Activated CD4-positive, alpha-beta T cell treated with anti-CD3 and anti-CD28 coated beads, Interleukin-2, amount 10 ng/mL, durations not matched to agents 7 days and 5 days (primary cell): Measurements from ENCODE around the gene ATP9B. TPM values are rescaled to one million over a fixed set of nuclear protein-coding genes. Genes with fewer than 3 reads are reported as not detected.
"Not testable (repeated sequence)": the region's sequence is repeated elsewhere in the genome, so short reads cannot be mapped to it uniquely, and the experiment has no call there.

Experiments
- CTCF ChIA-PET: fragments of 350-600 bp; sonication (Branson Sonifier 250); formaldehyde crosslinking; loops from one replicate; lab custom pipeline; 2021; ENCODE audit warnings: antibody characterized with exemption; lab: Charles Lee
- POLR2A ChIA-PET: fragments of 350-600 bp; sonication (Branson Sonifier 250); formaldehyde crosslinking; loops from one replicate; lab custom pipeline; 2021; ENCODE audit warnings: antibody characterized with exemption; lab: Charles Lee
- DNase-seq: peaks from one replicate; pipeline ENCODE4 v3.0.0-alpha.2; 2020
- H3K27ac Mint-ChIP-seq: one replicate; pipeline ENCODE4 v1.8.0; 2021; ENCODE audit warnings: mild to moderate bottlenecking, moderate library complexity, mixed read lengths
- H3K27me3 Mint-ChIP-seq: one replicate; pipeline ENCODE4 v1.8.0; 2021; ENCODE audit warnings: mixed read lengths
- H3K36me3 Mint-ChIP-seq: one replicate; pipeline ENCODE4 v1.8.0; 2021; ENCODE audit warnings: low read depth, mixed read lengths
- H3K4me1 Mint-ChIP-seq: one replicate; pipeline ENCODE4 v1.8.0; 2021; ENCODE audit warnings: mixed read lengths
- H3K4me3 Mint-ChIP-seq: one replicate; pipeline ENCODE4 v1.8.0; 2021; ENCODE audit warnings: mild to moderate bottlenecking, moderate library complexity, mixed read lengths
- H3K9me3 Mint-ChIP-seq: one replicate; pipeline ENCODE4 v1.8.0; 2021; ENCODE audit warnings: mixed read lengths
- total RNA-seq, 2 experiments: library from RNA; stranded (reverse); gene quantifications; one replicate each; pipeline ENCODE4 v1.2.3, GENCODE V29; 2021

Gene ATP9B
- total RNA-seq, 2 experiments from 2014 or later, result 29.8 to 30.5 TPM

- POLR2A ChIA-PET, result no interaction called here
- Mint-ChIP-seq H3K27me3 (no peaks in the 10 kb centered on the region), H3K9me3 (peaks cover 6% of the 10 kb centered on the region), H3K4me3 (peak overlapping the region; percentile 4), H3K27ac (no peak overlapping the region), H3K4me1 (no peaks in the 10 kb centered on the region), H3K36me3 (peaks cover 13% of the 10 kb centered on the region)
- CTCF ChIA-PET, result no interaction called here
- DNase-seq, result no peak
Observed at GRCh38 chr18:79326413-79327198, 257.4 kb downstream of the ATP9B start.

DNA sequence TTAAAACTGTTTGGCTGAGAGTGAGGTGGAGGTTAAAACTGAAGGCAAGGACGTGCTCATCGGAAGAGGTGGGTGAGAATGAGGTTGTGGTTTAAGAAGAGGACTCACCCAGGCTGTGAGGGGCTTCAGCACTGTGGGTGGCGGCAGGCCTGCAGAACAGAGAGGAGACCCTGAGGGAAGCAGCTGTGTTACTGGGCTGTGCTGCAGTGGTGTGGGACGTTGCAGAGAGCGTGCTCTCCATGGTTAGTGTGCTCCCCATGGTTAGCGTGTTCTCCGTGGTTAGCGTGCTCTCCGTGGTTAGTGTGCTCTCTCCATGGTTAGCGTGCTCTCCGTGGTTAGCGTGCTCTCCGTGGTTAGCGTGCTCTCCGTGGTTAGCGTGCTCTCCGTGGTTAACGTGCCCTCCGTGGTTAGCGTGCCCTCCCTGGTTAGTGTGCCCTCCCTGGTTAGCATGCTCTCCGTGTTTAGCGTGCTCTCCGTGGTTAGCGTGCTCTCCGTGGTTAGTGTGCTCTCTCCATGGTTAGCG lies 258.1 kb downstream of the ATP9B start:
- CTCF ChIA-PET, result no interaction called here
- no peak for DNase-seq

GRCh38 chr18:79327915-79328314 lies 258.7 kb downstream of the ATP9B start:
- POLR2A ChIA-PET, result not testable (repeated sequence)

More for the DNA sequence above, 258.1 kb downstream of the ATP9B start:
- Mint-ChIP-seq H3K4me3 (peak overlapping the region; percentile 4), H3K36me3 (peaks cover 13% of the 10 kb centered on the region), H3K27ac (no peak overlapping the region), H3K9me3 (peaks cover 6% of the 10 kb centered on the region), H3K27me3 (no peaks in the 10 kb centered on the region), H3K4me1 (no peaks in the 10 kb centered on the region)
- POLR2A ChIA-PET, result no interaction called here

GRCh38 chr18:79328887-79329286 lies 259.7 kb downstream of the ATP9B start:
- ChIA-PET CTCF (no interaction called here), POLR2A (no interaction called here)

More at GRCh38 chr18:79327915-79328314, 258.7 kb downstream of the ATP9B start:
- CTCF ChIA-PET, H3K4me3 Mint-ChIP-seq, H3K27ac Mint-ChIP-seq, H3K4me1 Mint-ChIP-seq, H3K9me3 Mint-ChIP-seq, DNase-seq, H3K27me3 Mint-ChIP-seq: not testable (repeated sequence)
- H3K36me3 Mint-ChIP-seq, result peaks cover 13% of the 10 kb centered on the region

GRCh38 chr18:79329786-79330185 lies 260.6 kb downstream of the ATP9B start:
- peaks cover 6% of the 10 kb centered on the region for H3K9me3 Mint-ChIP-seq
- no peaks in the 10 kb centered on the region for H3K4me1 Mint-ChIP-seq
- CTCF ChIA-PET, result no interaction called here
- POLR2A ChIA-PET, result no interaction called here
- no peak for DNase-seq
- H3K27ac Mint-ChIP-seq, result no peak overlapping the region
- no peaks in the 10 kb centered on the region for H3K27me3 Mint-ChIP-seq
- H3K36me3 Mint-ChIP-seq, result peaks cover 15% of the 10 kb centered on the region
- H3K4me3 Mint-ChIP-seq, result no peak overlapping the region

More at GRCh38 chr18:79328887-79329286, 259.7 kb downstream of the ATP9B start:
- H3K27me3 Mint-ChIP-seq, result no peaks in the 10 kb centered on the region
- H3K36me3 Mint-ChIP-seq, result peaks cover 15% of the 10 kb centered on the region
- peaks cover 6% of the 10 kb centered on the region for H3K9me3 Mint-ChIP-seq
- no peak for DNase-seq
- H3K4me3 Mint-ChIP-seq, result no peak overlapping the region
- H3K27ac Mint-ChIP-seq, result no peak overlapping the region
- H3K4me1 Mint-ChIP-seq, result no peaks in the 10 kb centered on the region

DNA sequence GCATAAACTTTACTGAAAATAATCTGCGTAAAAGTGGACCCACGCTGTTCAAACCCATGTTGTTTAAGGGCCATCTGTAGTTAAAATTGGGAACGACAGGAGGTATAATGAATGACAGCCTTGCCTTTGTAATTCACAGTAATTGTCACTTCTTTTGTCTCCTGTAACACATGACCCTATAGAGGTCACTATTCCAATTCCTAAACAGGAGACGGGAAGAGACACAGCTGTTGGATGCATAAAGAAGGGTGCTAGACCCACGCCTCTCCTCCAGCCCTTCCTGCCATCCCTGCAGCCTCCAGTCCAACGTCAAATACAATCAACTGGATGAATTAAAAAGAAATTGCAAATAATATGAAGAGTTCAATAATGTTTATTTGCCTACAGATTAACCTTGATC lies 263.5 kb downstream of the ATP9B start:
- no peak overlapping the region for H3K27ac Mint-ChIP-seq
- no peak for DNase-seq
- H3K9me3 Mint-ChIP-seq, result peaks cover 2% of the 10 kb centered on the region
- H3K27me3 Mint-ChIP-seq, result no peaks in the 10 kb centered on the region
- H3K4me3 Mint-ChIP-seq, result no peak overlapping the region
- H3K36me3 Mint-ChIP-seq, result peaks cover 7% of the 10 kb centered on the region
- no peaks in the 10 kb centered on the region for H3K4me1 Mint-ChIP-seq
- POLR2A ChIA-PET, result no interaction called here
- CTCF ChIA-PET, result interaction anchor here (1.1 kb wide), 1 partner anchor 20 kb away, joined by 4 read pairs; no protein-coding TSS in a partner anchor

DNA sequence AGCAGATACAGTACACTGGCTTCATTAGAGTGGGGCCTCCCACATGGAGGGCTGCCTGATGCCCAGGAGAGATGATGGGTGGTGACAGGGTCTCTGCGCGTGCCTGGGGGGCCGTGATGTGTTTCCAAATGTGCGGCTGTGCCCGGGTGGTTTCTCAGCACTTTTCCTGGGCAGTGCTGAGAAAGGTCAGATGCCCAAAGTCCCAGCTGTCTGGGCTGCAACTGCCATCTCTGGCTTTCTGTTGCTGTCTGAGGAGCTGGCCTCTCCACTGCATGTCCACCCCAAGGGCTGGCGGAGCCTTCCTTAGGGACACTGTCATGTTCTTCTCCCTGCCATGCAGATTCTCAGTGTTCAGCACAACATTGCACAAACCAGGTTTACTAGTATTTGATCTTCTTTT lies 263.9 kb downstream of the ATP9B start:
- no peak for DNase-seq
- Mint-ChIP-seq H3K36me3 (peaks cover 6% of the 10 kb centered on the region), H3K27me3 (no peaks in the 10 kb centered on the region), H3K4me1 (no peaks in the 10 kb centered on the region), H3K27ac (no peak overlapping the region), H3K9me3 (peaks cover under 1% of the 10 kb centered on the region), H3K4me3 (no peak overlapping the region)
- ChIA-PET POLR2A (no interaction called here), CTCF (interaction anchor here (1.1 kb wide), 1 partner anchor 20 kb away, joined by 4 read pairs; no protein-coding TSS in a partner anchor)

- Mint-ChIP-seq H3K4me1 (no peaks in the 10 kb centered on the region), H3K4me3 (no peak overlapping the region), H3K27ac (no peak overlapping the region), H3K36me3 (peaks cover 19% of the 10 kb centered on the region), H3K9me3 (peaks cover 8% of the 10 kb centered on the region), H3K27me3 (no peaks in the 10 kb centered on the region)
- ChIA-PET POLR2A (no interaction called here), CTCF (no interaction called here)
- no peak for DNase-seq
Observed at GRCh38 chr18:79334496-79335233, 265.5 kb downstream of the ATP9B start.

DNA sequence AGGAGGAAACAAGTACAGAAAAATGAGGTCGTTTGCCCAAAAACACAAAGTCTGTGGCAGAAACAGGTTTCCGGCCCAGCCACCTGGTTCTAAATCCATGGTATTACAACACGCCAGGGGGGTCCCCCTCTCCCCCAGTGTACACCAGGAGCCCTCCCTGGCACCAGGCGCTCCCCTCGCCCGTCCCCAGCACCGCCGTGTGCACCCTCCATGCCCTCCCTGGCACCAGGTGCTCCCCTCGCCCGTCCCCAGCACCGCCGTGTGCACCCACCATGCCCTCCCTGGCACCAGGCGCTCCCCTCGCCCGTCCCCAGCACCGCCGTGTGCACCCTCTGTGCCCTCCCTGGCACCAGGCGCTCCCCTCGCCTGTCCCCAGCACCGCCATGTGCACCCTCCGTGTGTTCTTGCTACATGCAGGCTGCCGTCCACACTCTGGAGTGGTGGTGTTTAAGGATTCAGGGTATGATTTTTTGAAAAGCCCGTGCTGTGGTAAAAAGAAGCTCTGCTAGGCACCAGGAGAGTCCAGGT lies 266.7 kb downstream of the ATP9B start:
- no peak for DNase-seq
- Mint-ChIP-seq H3K27me3 (no peaks in the 10 kb centered on the region), H3K27ac (no peak overlapping the region), H3K4me1 (no peaks in the 10 kb centered on the region), H3K4me3 (no peak overlapping the region), H3K9me3 (peaks cover 8% of the 10 kb centered on the region), H3K36me3 (peaks cover 16% of the 10 kb centered on the region)
- ChIA-PET POLR2A (no interaction called here), CTCF (interaction anchor here (0.6 to 1.0 kb wide), 2 partner anchors 12 to 32 kb away, joined by 3 to 4 read pairs; no protein-coding TSS in a partner anchor)

GRCh38 chr18:79336556-79337142 lies 267.5 kb downstream of the ATP9B start:
- H3K4me1 Mint-ChIP-seq, result no peaks in the 10 kb centered on the region
- POLR2A ChIA-PET, result no interaction called here
- peaks cover 8% of the 10 kb centered on the region for H3K9me3 Mint-ChIP-seq
- CTCF ChIA-PET, result interaction anchor here (1.0 kb wide), 1 partner anchor 32 kb away, joined by 3 read pairs; no protein-coding TSS in a partner anchor
- peaks cover 16% of the 10 kb centered on the region for H3K36me3 Mint-ChIP-seq
- H3K4me3 Mint-ChIP-seq, result no peak overlapping the region
- no peak for DNase-seq
- H3K27ac Mint-ChIP-seq, result peak overlapping the region; percentile 73
- no peaks in the 10 kb centered on the region for H3K27me3 Mint-ChIP-seq

DNA sequence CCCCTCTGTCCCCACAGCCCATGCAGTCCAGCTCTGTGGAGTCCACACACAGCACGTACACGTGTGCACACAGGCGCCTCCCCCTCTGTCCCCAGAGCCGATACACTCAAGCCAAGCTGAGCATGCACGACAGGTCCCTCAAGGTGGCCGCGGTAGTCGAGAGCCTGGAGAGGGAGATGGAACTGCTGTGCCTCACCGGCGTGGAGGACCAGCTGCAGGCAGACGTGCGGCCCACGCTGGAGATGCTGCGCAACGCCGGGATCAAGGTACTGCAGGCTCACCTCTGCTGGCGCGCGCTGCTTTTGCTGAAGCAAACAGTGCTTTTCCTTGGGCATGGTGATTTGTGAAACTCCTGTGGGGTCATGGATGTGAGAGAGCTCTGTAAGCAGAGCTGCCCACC lies 268.0 kb downstream of the ATP9B start:
- no peaks in the 10 kb centered on the region for H3K4me1 Mint-ChIP-seq
- CTCF ChIA-PET, result interaction anchor here (1.0 kb wide), 1 partner anchor 33 kb away, joined by 3 read pairs; no protein-coding TSS in a partner anchor

GRCh38 chr18:79337620-79338019 lies 268.4 kb downstream of the ATP9B start:
- peaks cover 16% of the 10 kb centered on the region for H3K36me3 Mint-ChIP-seq
- no peak for DNase-seq
- no peak overlapping the region for H3K27ac Mint-ChIP-seq
- ChIA-PET CTCF (no interaction called here), POLR2A (no interaction called here)
- H3K9me3 Mint-ChIP-seq, result peaks cover 8% of the 10 kb centered on the region
- H3K4me1 Mint-ChIP-seq, result no peaks in the 10 kb centered on the region
- no peak overlapping the region for H3K4me3 Mint-ChIP-seq
- no peaks in the 10 kb centered on the region for H3K27me3 Mint-ChIP-seq

More for the DNA sequence above, 268.0 kb downstream of the ATP9B start:
- H3K27ac Mint-ChIP-seq, result no peak overlapping the region
- no peaks in the 10 kb centered on the region for H3K27me3 Mint-ChIP-seq
- H3K9me3 Mint-ChIP-seq, result peaks cover 8% of the 10 kb centered on the region
- H3K4me3 Mint-ChIP-seq, result no peak overlapping the region
- POLR2A ChIA-PET, result no interaction called here
- H3K36me3 Mint-ChIP-seq, result peaks cover 16% of the 10 kb centered on the region
- DNase-seq, result no peak
